ENCODE measurements around the gene BRCA2. TPM values are rescaled to one million over a fixed set of nuclear protein-coding genes. Genes with fewer than 3 reads are reported as not detected.

The BRCA2 gene
- 20.7 and 27.1 TPM in 2 replicates for total RNA-seq

GRCh38 chr13:32315238-32316027 is at the start of gene BRCA2, which contains the start of gene ZAR1L:
Gene BRCA2, plus strand, starts transcription at chr13:32315508. Its CDS starts 953 bp downstream, at chr13:32316461.
Gene ZAR1L, minus strand, starts transcription at chr13:32315363. Its CDS starts 3,438 bp downstream, at chr13:32311925.

GRCh38 chr13:32427852-32428580 is 112.7 kb downstream of the BRCA2 start, which contains the start of gene N4BP2L1:
Gene N4BP2L1, minus strand, starts transcription at chr13:32428130. Its CDS starts 48 bp downstream, at chr13:32428082.

Small RNA genes within 50 kb of the gene (small RNA-seq; reads per million reads assigned to genes)
- not detected for gene RF00190

Other genes with a start within 250 kb of the BRCA2 start
- not detected in 2 replicates for gene ZAR1L, start 145 bp upstream of the BRCA2 start, total RNA-seq
- gene N4BP2L1, start 112.6 kb downstream of the BRCA2 start, total RNA-seq = 0.93 and 1.8 TPM in 2 replicates
- gene N4BP2L2, start 223.3 kb downstream of the BRCA2 start, total RNA-seq = 151 and 153 TPM in 2 replicates